Iris pigment epithelial cell (primary cell): ENCODE results near the gene ARFGAP1.

Experiments
- DNase-seq: peaks from one replicate; pipeline ENCODE4 v3.0.0-alpha.2; 2011; ENCODE audit warnings: low read depth

The ARFGAP1 gene

GRCh38 chr20:63260521-63260920 lies 12.1 kb upstream of the ARFGAP1 start:
- DNase-seq, result no peak

GRCh38 chr20:63261060-63261794 lies 11.4 kb upstream of the ARFGAP1 start:
- no peak for DNase-seq

GRCh38 chr20:63261795-63262528 lies 10.7 kb upstream of the ARFGAP1 start:
- no peak for DNase-seq

- no peak for DNase-seq
Observed at GRCh38 chr20:63262836-63263235, 9.8 kb upstream of the ARFGAP1 start.

GRCh38 chr20:63264000-63264399 lies 8.6 kb upstream of the ARFGAP1 start:
- no peak for DNase-seq

GRCh38 chr20:63264519-63264918 lies 8.1 kb upstream of the ARFGAP1 start:
- DNase-seq, result no peak

- DNase-seq, result peak; percentile 18
Observed at GRCh38 chr20:63265891-63266515, 6.6 kb upstream of the ARFGAP1 start.

GRCh38 chr20:63267691-63268090 lies 4.9 kb upstream of the ARFGAP1 start:
- no peak for DNase-seq

- no peak for DNase-seq
Observed at GRCh38 chr20:63268256-63268655, 4.4 kb upstream of the ARFGAP1 start.

GRCh38 chr20:63268671-63269439 lies 3.8 kb upstream of the ARFGAP1 start:
- no peak for DNase-seq

- DNase-seq, result no peak
Observed at GRCh38 chr20:63269724-63270123, 2.9 kb upstream of the ARFGAP1 start.

GRCh38 chr20:63270606-63271325 lies 1.8 kb upstream of the ARFGAP1 start:
- no peak for DNase-seq

- DNase-seq, result no peak
Observed at GRCh38 chr20:63273059-63273579, 506 bp downstream of the ARFGAP1 start.

- DNase-seq, result peak; percentile 91
Observed at GRCh38 chr20:63273635-63274380, 1.2 kb downstream of the ARFGAP1 start.

- DNase-seq, result peak; percentile 22
Observed at GRCh38 chr20:63274381-63275228, 2.0 kb downstream of the ARFGAP1 start.

- DNase-seq, result no peak
Observed at GRCh38 chr20:63275825-63276224, 3.2 kb downstream of the ARFGAP1 start.

- DNase-seq, result no peak
Observed at GRCh38 chr20:63276956-63277355, 4.3 kb downstream of the ARFGAP1 start.

GRCh38 chr20:63277466-63278272 lies 5.1 kb downstream of the ARFGAP1 start:
- no peak for DNase-seq

- DNase-seq, result no peak
Observed at GRCh38 chr20:63278661-63279060, 6.0 kb downstream of the ARFGAP1 start.
